SK-N-MC (cell line): ENCODE results near the gene A3GALT2.

Experiments
- EZH2 ChIP-seq: fragments of 200-600 bp; sonication (generic); IDR thresholded peaks from one replicate; pipeline ENCODE4 v1.6.1; 2017; ENCODE audit warnings: antibody characterized with exemption
- POLR2AphosphoS5 ChIP-seq: IDR thresholded peaks from 2 replicates; pipeline ENCODE4 v1.6.1; 2012; ENCODE audit warnings: mild to moderate bottlenecking, low read depth, low read length, borderline replicate concordance

DNA sequence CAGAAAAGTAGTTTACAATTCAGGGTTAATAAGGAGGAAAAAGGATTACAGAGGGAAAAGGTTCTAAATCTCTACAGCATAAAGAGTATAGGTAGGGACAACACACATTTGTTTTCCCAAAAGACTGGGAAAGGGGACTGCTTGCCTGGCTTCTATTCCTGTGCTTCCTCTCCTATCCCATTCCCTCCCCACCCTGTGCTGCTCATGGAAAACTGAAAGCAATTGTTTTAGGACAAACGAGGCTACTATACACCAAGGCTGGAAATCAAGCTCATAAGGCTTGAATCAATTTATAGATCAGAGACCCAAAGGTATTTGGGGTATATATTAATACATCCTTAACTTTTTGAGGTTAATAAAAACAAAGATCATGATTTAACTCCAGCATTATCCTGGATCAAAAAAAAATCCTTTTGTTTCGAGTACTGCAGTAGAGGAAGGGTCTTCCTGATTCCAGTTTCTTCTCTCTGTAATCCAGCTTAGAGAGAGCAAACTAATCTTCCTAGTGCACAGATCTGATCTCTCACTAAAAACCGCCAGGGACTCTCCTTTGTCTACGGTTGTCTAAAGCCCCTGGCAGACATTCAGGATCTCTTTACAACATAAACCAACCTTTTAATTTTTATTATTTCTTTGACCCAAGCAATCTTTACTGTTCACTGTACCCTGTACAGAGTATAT lies 37.4 kb upstream of the A3GALT2 start:
- no peak for TF ChIP-seq POLR2AphosphoS5
- no peak for TF ChIP-seq EZH2
